GM23338 (cell line): ENCODE results near the gene ZBTB46. TPM values are rescaled to one million over a fixed set of nuclear protein-coding genes. Genes with fewer than 3 reads are reported as not detected.

ENCODE experiments used
- ATAC-seq: fragments of 200-7000 bp; cut with Tn5 transposase; 3 replicates; pipeline ENCODE4 v1.9.1; 2020
- DNase-seq: peaks from one replicate; pipeline ENCODE4 v3.0.0-alpha.2; 2015; ENCODE audit warnings: low spot score
- H2AFZ ChIP-seq: fragments of 200-600 bp; sonication (generic); 2 replicates; pipeline ENCODE4 v1.8.0; 2016; ENCODE audit warnings: antibody characterized with exemption, mild to moderate bottlenecking, moderate library complexity
- H3F3A ChIP-seq: fragments of 200-600 bp; sonication (generic); replicated peaks from 2 replicates; pipeline ENCODE4 v1.8.0; 2017; ENCODE audit warnings: antibody characterized with exemption, mixed run types, low read depth
- H3K27ac ChIP-seq: fragments of 200-600 bp; sonication (generic); 2 replicates; pipeline ENCODE4 v1.6.1; 2016; ENCODE audit warnings: low read depth
- H3K27me3 ChIP-seq: fragments of 200-600 bp; sonication (generic); 2 replicates; pipeline ENCODE4 v1.8.0; 2016; ENCODE audit warnings: mild to moderate bottlenecking, mixed run types, moderate library complexity; ENCODE audit not compliant: insufficient read depth
- H3K36me3 ChIP-seq: fragments of 200-600 bp; sonication (generic); 2 replicates; pipeline ENCODE4 v1.8.0; 2016; ENCODE audit warnings: mild to moderate bottlenecking; ENCODE audit not compliant: insufficient read depth
- H3K4me1 ChIP-seq: fragments of 200-600 bp; sonication (generic); 2 replicates; pipeline ENCODE4 v1.8.0; 2016; ENCODE audit warnings: mild to moderate bottlenecking, moderate library complexity; ENCODE audit not compliant: insufficient read depth
- H3K4me2 ChIP-seq: fragments of 200-600 bp; sonication (generic); 2 replicates; pipeline ENCODE4 v1.7.1; 2017; ENCODE audit warnings: mixed run types
- H3K4me3 ChIP-seq: fragments of 200-600 bp; sonication (generic); 2 replicates; pipeline ENCODE4 v1.6.1; 2016; ENCODE audit warnings: mixed run types
- H3K79me2 ChIP-seq: fragments of 200-600 bp; sonication (generic); replicated peaks from 2 replicates; pipeline ENCODE4 v1.8.0; 2017; ENCODE audit warnings: mild to moderate bottlenecking; ENCODE audit not compliant: insufficient read depth
- H3K9me2 ChIP-seq: fragments of 200-600 bp; sonication (generic); 2 replicates; pipeline ENCODE4 v1.8.0; 2017; ENCODE audit not compliant: insufficient read depth
- H4K20me1 ChIP-seq: fragments of 200-600 bp; sonication (generic); replicated peaks from 2 replicates; pipeline ENCODE4 v1.8.0; 2017; ENCODE audit warnings: mild to moderate bottlenecking; ENCODE audit not compliant: insufficient read depth
- H3K27ac Mint-ChIP-seq: 2 replicates; pipeline ENCODE4 v1.8.0; 2020; ENCODE audit warnings: inconsistent platforms, mild to moderate bottlenecking, moderate library complexity, mixed read lengths
- H3K27me3 Mint-ChIP-seq: 3 replicates; pipeline ENCODE4 v1.8.0; 2022; ENCODE audit warnings: low read depth, mild to moderate bottlenecking, moderate library complexity, mixed read lengths, inconsistent platforms; ENCODE audit not compliant: insufficient read depth, poor library complexity
- H3K36me3 Mint-ChIP-seq: 3 replicates; pipeline ENCODE4 v1.8.0; 2021; ENCODE audit warnings: low read depth, mild to moderate bottlenecking, inconsistent platforms, moderate library complexity, mixed read lengths
- H3K4me1 Mint-ChIP-seq: 3 replicates; pipeline ENCODE4 v1.8.0; 2020; ENCODE audit warnings: mild to moderate bottlenecking, inconsistent platforms, mixed read lengths
- H3K4me3 Mint-ChIP-seq: 3 replicates; pipeline ENCODE4 v1.8.0; 2021; ENCODE audit warnings: moderate library complexity, mild to moderate bottlenecking, inconsistent platforms, mixed read lengths
- H3K9me3 Mint-ChIP-seq: 3 replicates; pipeline ENCODE4 v1.8.0; 2020; ENCODE audit warnings: moderate library complexity, mild to moderate bottlenecking, inconsistent platforms, mixed read lengths
- CREB1 ChIP-seq: fragments of 250-450 bp; sonication (Bioruptor Pico); IDR thresholded peaks from 2 replicates; pipeline ENCODE4 v1.5.0; 2020; ENCODE audit warnings: low read depth, mild to moderate bottlenecking, moderate library complexity
- ETS1 ChIP-seq: IDR thresholded peaks from 2 replicates; pipeline ENCODE4 v1.6.1; 2016; ENCODE audit warnings: antibody characterized with exemption
- EZH2 ChIP-seq: fragments of 200-600 bp; sonication (generic); IDR thresholded peaks from one replicate; pipeline ENCODE4 v1.8.0; 2017; ENCODE audit warnings: antibody characterized with exemption, mild to moderate bottlenecking, low read depth; ENCODE audit not compliant: unreplicated experiment
- EZH2phosphoT487 ChIP-seq: fragments of 200-600 bp; sonication (generic); IDR thresholded peaks from one replicate; pipeline ENCODE4 v1.8.1; 2018; ENCODE audit warnings: antibody characterized with exemption; ENCODE audit not compliant: unreplicated experiment
- JUNB ChIP-seq: IDR thresholded peaks from one replicate; pipeline ENCODE4 v1.6.1; 2016; ENCODE audit warnings: antibody characterized with exemption; ENCODE audit not compliant: unreplicated experiment
- NANOG ChIP-seq: IDR thresholded peaks from 2 replicates; pipeline ENCODE4 v1.6.1; 2016; ENCODE audit warnings: antibody characterized with exemption, borderline replicate concordance
- POLR2AphosphoS5 ChIP-seq: IDR thresholded peaks from 2 replicates; pipeline ENCODE4 v1.6.1; 2016; ENCODE audit warnings: antibody characterized with exemption, low read depth
- REST ChIP-seq: IDR thresholded peaks from one replicate; pipeline ENCODE4 v1.6.1; 2018; ENCODE audit warnings: antibody characterized with exemption; ENCODE audit not compliant: unreplicated experiment
- STAT1 ChIP-seq: IDR thresholded peaks from one replicate; pipeline ENCODE4 v1.6.1; 2016; ENCODE audit warnings: antibody characterized with exemption; ENCODE audit not compliant: unreplicated experiment
- ZNF114 ChIP-seq: fragments of 250-450 bp; sonication (Bioruptor Pico); IDR thresholded peaks from 2 replicates; pipeline ENCODE4 v1.5.0; 2020; ENCODE audit warnings: mild to moderate bottlenecking, moderate library complexity
- ZNF331 ChIP-seq: fragments of 250-450 bp; sonication (Bioruptor Pico); IDR thresholded peaks from 2 replicates; pipeline ENCODE4 v1.5.0; 2020; ENCODE audit warnings: low read depth, mild to moderate bottlenecking, moderate library complexity
- polyA plus RNA-seq: library from polyadenylated mRNA; unstranded; fragments of >200 nt; fragmentation: Nextera tagmentation; extraction: Ambion mirVana; gene quantifications from 2 replicates; pipeline ENCODE4 v1.2.1, GENCODE V29; 2016
- total RNA-seq: library from RNA; depleted of rRNA; stranded (reverse); fragments of >200 nt; shearing (Covaris generic); gene quantifications from 2 replicates; pipeline ENCODE4 v1.2.3, GENCODE V29; 2014
- TF ChIP-seq, protein P1 (sequence below): fragments of 250-450 bp; sonication (Bioruptor Pico); IDR thresholded peaks from 2 replicates; pipeline ENCODE4 v1.5.0; 2020; ENCODE audit warnings: mild to moderate bottlenecking, moderate library complexity
- TF ChIP-seq, protein P2 (sequence below), 2 experiments: fragments of 200-600 bp in 1 of 2; sonication (generic) in 1 of 2; conservative IDR thresholded peaks; 2 replicates each; pipeline versions ENCODE4 v1.5.1 to v1.6.1; 2016 to 2017; ENCODE audit warnings: antibody characterized with exemption in 2 of 2, low read depth in 2 of 2, mild to moderate bottlenecking in 2 of 2, moderate library complexity in 1 of 2

Gene ZBTB46
- total and polyA plus RNA-seq, 2 experiments from 2014 or later: 3.2 to 26.9 TPM

- Mint-ChIP-seq H3K27me3 (peaks cover 3% of the 10 kb centered on the region), H3K27ac (no peak overlapping the region; the same call in 1 of the 2 replicates), H3K4me1 (peaks cover 2% of the 10 kb centered on the region; the same call in 2 of the 3 replicates), H3K9me3 (no peaks in the 10 kb centered on the region; the same call in 2 of the 3 replicates), H3K36me3 (peaks cover 8% of the 10 kb centered on the region), H3K4me3 (no peak overlapping the region)
- no peak overlapping the region for H3K27ac ChIP-seq
- DNase-seq (no peak), ATAC-seq (no peak)
- no peak overlapping the region for H3K4me2 ChIP-seq
- H3F3A ChIP-seq: peaks cover 22% of the 10 kb centered on the region
- H3K27me3 ChIP-seq: no peaks in the 10 kb centered on the region
- no peaks in the 10 kb centered on the region for H3K79me2 ChIP-seq
- no peaks in the 10 kb centered on the region for H3K9me2 ChIP-seq
- no peaks in the 10 kb centered on the region for H4K20me1 ChIP-seq
- H3K4me3 ChIP-seq: no peak overlapping the region
- TF ChIP-seq EZH2phosphoT487 (no peak), NANOG (no peak), REST (no peak), ETS1 (no peak), ZNF331 (CRISPR knock-in tag) (no peak), JUNB (no peak), POLR2AphosphoS5 (no peak), CREB1 (CRISPR knock-in tag) (no peak), EZH2 (no peak), ZNF114 (CRISPR knock-in tag) (no peak), STAT1 (no peak)
- TF ChIP-seq, protein P1, sequence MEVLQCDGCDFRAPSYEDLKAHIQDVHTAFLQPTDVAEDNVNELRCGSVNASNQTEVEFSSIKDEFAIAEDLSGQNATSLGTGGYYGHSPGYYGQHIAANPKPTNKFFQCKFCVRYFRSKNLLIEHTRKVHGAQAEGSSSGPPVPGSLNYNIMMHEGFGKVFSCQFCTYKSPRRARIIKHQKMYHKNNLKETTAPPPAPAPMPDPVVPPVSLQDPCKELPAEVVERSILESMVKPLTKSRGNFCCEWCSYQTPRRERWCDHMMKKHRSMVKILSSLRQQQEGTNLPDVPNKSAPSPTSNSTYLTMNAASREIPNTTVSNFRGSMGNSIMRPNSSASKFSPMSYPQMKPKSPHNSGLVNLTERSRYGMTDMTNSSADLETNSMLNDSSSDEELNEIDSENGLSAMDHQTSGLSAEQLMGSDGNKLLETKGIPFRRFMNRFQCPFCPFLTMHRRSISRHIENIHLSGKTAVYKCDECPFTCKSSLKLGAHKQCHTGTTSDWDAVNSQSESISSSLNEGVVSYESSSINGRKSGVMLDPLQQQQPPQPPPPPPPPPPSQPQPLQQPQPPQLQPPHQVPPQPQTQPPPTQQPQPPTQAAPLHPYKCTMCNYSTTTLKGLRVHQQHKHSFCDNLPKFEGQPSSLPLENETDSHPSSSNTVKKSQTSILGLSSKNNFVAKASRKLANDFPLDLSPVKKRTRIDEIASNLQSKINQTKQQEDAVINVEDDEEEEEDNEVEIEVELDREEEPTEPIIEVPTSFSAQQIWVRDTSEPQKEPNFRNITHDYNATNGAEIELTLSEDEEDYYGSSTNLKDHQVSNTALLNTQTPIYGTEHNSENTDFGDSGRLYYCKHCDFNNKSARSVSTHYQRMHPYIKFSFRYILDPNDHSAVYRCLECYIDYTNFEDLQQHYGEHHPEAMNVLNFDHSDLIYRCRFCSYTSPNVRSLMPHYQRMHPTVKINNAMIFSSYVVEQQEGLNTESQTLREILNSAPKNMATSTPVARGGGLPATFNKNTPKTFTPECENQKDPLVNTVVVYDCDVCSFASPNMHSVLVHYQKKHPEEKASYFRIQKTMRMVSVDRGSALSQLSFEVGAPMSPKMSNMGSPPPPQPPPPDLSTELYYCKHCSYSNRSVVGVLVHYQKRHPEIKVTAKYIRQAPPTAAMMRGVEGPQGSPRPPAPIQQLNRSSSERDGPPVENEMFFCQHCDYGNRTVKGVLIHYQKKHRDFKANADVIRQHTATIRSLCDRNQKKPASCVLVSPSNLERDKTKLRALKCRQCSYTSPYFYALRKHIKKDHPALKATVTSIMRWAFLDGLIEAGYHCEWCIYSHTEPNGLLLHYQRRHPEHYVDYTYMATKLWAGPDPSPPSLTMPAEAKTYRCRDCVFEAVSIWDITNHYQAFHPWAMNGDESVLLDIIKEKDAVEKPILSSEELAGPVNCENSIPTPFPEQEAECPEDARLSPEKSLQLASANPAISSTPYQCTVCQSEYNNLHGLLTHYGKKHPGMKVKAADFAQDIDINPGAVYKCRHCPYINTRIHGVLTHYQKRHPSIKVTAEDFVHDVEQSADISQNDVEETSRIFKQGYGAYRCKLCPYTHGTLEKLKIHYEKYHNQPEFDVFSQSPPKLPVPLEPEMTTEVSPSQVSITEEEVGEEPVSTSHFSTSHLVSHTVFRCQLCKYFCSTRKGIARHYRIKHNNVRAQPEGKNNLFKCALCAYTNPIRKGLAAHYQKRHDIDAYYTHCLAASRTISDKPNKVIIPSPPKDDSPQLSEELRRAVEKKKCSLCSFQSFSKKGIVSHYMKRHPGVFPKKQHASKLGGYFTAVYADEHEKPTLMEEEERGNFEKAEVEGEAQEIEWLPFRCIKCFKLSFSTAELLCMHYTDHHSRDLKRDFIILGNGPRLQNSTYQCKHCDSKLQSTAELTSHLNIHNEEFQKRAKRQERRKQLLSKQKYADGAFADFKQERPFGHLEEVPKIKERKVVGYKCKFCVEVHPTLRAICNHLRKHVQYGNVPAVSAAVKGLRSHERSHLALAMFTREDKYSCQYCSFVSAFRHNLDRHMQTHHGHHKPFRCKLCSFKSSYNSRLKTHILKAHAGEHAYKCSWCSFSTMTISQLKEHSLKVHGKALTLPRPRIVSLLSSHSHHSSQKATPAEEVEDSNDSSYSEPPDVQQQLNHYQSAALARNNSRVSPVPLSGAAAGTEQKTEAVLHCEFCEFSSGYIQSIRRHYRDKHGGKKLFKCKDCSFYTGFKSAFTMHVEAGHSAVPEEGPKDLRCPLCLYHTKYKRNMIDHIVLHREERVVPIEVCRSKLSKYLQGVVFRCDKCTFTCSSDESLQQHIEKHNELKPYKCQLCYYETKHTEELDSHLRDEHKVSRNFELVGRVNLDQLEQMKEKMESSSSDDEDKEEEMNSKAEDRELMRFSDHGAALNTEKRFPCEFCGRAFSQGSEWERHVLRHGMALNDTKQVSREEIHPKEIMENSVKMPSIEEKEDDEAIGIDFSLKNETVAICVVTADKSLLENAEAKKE (CRISPR knock-in tag): no peak
- TF ChIP-seq, protein P2, sequence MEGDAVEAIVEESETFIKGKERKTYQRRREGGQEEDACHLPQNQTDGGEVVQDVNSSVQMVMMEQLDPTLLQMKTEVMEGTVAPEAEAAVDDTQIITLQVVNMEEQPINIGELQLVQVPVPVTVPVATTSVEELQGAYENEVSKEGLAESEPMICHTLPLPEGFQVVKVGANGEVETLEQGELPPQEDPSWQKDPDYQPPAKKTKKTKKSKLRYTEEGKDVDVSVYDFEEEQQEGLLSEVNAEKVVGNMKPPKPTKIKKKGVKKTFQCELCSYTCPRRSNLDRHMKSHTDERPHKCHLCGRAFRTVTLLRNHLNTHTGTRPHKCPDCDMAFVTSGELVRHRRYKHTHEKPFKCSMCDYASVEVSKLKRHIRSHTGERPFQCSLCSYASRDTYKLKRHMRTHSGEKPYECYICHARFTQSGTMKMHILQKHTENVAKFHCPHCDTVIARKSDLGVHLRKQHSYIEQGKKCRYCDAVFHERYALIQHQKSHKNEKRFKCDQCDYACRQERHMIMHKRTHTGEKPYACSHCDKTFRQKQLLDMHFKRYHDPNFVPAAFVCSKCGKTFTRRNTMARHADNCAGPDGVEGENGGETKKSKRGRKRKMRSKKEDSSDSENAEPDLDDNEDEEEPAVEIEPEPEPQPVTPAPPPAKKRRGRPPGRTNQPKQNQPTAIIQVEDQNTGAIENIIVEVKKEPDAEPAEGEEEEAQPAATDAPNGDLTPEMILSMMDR (conservative IDR thresholded peaks at IDR 0.05; ENCODE audit: low read depth in 2 of 2): no peak
- H3K36me3 ChIP-seq: no peaks in the 10 kb centered on the region
- H3K4me1 ChIP-seq: peaks cover 6% of the 10 kb centered on the region; the same call in 1 of the 2 replicates
- H2AFZ ChIP-seq: no peak overlapping the region
Observed at GRCh38 chr20:63745961-63746731, 84.9 kb downstream of the ZBTB46 start.
